Activated CD8-positive, alpha-beta memory T cell treated with anti-CD3 and anti-CD28 coated beads, Interleukin-2, amount 50 U/mL, for 4 hours (primary cell): ENCODE measurements around the gene MAP3K12.
"Not testable (repeated sequence)": the region's sequence is repeated elsewhere in the genome, so short reads cannot be mapped to it uniquely, and the experiment has no call there.

Experiments used
- DNase-seq: peaks from one replicate; pipeline ENCODE4 v3.0.0-alpha.2; 2020

MAP3K12 gene

GRCh38 chr12:53466640-53467039 lies 32.6 kb downstream of the MAP3K12 start:
- DNase-seq = no peak

GRCh38 chr12:53465679-53466078 lies 33.6 kb downstream of the MAP3K12 start:
- DNase-seq = no peak

- no peak for DNase-seq
Observed at GRCh38 chr12:53464685-53465418, 34.4 kb downstream of the MAP3K12 start.

GRCh38 chr12:53463802-53464560 lies 35.3 kb downstream of the MAP3K12 start:
- DNase-seq = no peak

GRCh38 chr12:53462935-53463334 lies 36.3 kb downstream of the MAP3K12 start:
- DNase-seq = no peak

GRCh38 chr12:53461591-53461990 lies 37.7 kb downstream of the MAP3K12 start:
- DNase-seq = no peak

- no peak for DNase-seq
Observed at GRCh38 chr12:53461059-53461458, 38.2 kb downstream of the MAP3K12 start.

- no peak for DNase-seq
Observed at GRCh38 chr12:53459097-53459496, 40.2 kb downstream of the MAP3K12 start.

- DNase-seq = no peak
Observed at GRCh38 chr12:53456654-53457366, 42.4 kb downstream of the MAP3K12 start.

- no peak for DNase-seq
Observed at GRCh38 chr12:53454707-53455106, 44.6 kb downstream of the MAP3K12 start.

- DNase-seq = no peak
Observed at GRCh38 chr12:53453953-53454640, 45.2 kb downstream of the MAP3K12 start.

GRCh38 chr12:53452159-53453077 lies 46.8 kb downstream of the MAP3K12 start:
- DNase-seq = peak; percentile 79

- peak; percentile 96 for DNase-seq
Observed at GRCh38 chr12:53451661-53452158, 47.5 kb downstream of the MAP3K12 start, which contains the start of gene PCBP2. Gene PCBP2, plus strand, starts transcription at chr12:53452102. Its CDS starts 2,699 bp downstream, at chr12:53454801.

- DNase-seq = no peak
Observed at GRCh38 chr12:53450936-53451335, 48.3 kb downstream of the MAP3K12 start.

- DNase-seq = not testable (repeated sequence)
Observed at GRCh38 chr12:53444593-53445325, 54.5 kb downstream of the MAP3K12 start.

- DNase-seq = no peak
Observed at GRCh38 chr12:53443955-53444354, 55.3 kb downstream of the MAP3K12 start.

- peak; percentile 98 for DNase-seq
Observed at GRCh38 chr12:53441040-53441833, 58.0 kb downstream of the MAP3K12 start, which contains the start of gene PRR13. Gene PRR13, plus strand, starts transcription at chr12:53441734. Its CDS starts 981 bp downstream, at chr12:53442715.

GRCh38 chr12:53439582-53439981 lies 59.7 kb downstream of the MAP3K12 start:
- DNase-seq = not testable (repeated sequence)

GRCh38 chr12:53435326-53435725 lies 63.9 kb downstream of the MAP3K12 start:
- DNase-seq = not testable (repeated sequence)

GRCh38 chr12:53431187-53431586 lies 68.1 kb downstream of the MAP3K12 start:
- no peak for DNase-seq
